Measurements from ENCODE around the gene ANKS1A. TPM values are rescaled to one million over a fixed set of nuclear protein-coding genes. Genes with fewer than 3 reads are reported as not detected.

Gene ANKS1A
- total and polyA plus RNA-seq, 12 donors: 7.1 to 36.3 (median 29.9) TPM

DNA sequence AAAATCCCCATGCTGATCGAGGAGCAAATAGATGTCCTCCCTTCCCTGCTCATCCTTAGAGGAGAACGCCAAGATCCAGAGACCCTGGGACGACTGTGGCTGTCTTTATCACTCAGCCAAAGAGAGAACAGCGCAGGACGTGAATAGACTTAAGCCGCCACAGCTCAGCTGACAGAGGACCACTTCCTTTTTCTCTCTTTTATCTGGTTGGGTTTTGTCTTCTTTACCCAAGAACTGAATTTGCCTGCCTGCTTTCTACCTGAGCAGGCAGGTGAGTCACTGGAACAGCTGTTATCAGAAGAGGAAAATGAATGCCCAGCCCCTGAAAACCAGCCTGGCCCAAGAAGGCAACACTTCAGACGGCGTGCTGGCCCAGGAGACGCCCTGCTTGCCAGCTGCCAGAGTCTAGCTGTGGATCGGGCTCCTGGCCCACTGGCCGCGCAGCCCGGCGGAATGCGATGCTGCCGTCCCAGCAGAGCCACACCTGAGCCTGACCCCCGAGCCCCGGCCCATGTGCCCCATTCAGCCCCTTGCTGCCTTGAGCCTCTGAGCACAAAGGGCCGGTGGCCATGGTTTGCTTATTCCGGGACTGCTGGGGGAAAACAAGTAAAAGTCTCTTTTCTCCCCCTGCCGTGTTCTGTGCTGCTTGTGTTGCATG is 169.9 kb downstream of the ANKS1A start:
- Histone ChIP-seq H3K4me1 (peaks cover 22 to 77% (median 55%) of the 10 kb centered on the region in 9 donors), H3K4me3 (no peak overlapping the region), H3K27me3 (no peaks in the 10 kb centered on the region), H3K9me3 (no peaks in the 10 kb centered on the region), H3K36me3 (peaks cover 0 to 90% (median 42%) of the 10 kb centered on the region in 9 donors), H3K27ac (peak overlapping the region in 7 of 10 donors; percentile 18 to 85 (median 75))
- 85 to 93% methylated on average over 21 of the region's 21 CpGs for WGBS, 2 donors
- DNase-seq: no peak
- ATAC-seq: no peak
- intact Hi-C loops (cut with DNase I): loop anchor here in 4 of 10 donors (5.0 kb wide), 3 partner anchors 37 to 72 kb away; no protein-coding TSS in a partner anchor
- TF ChIP-seq, protein P1, sequence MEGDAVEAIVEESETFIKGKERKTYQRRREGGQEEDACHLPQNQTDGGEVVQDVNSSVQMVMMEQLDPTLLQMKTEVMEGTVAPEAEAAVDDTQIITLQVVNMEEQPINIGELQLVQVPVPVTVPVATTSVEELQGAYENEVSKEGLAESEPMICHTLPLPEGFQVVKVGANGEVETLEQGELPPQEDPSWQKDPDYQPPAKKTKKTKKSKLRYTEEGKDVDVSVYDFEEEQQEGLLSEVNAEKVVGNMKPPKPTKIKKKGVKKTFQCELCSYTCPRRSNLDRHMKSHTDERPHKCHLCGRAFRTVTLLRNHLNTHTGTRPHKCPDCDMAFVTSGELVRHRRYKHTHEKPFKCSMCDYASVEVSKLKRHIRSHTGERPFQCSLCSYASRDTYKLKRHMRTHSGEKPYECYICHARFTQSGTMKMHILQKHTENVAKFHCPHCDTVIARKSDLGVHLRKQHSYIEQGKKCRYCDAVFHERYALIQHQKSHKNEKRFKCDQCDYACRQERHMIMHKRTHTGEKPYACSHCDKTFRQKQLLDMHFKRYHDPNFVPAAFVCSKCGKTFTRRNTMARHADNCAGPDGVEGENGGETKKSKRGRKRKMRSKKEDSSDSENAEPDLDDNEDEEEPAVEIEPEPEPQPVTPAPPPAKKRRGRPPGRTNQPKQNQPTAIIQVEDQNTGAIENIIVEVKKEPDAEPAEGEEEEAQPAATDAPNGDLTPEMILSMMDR (IDR thresholded peaks at IDR 0.05): no peak

- ATAC-seq: no peak
- Histone ChIP-seq H3K27me3 (no peaks in the 10 kb centered on the region), H3K36me3 (peaks cover 0 to 90% (median 34%) of the 10 kb centered on the region in 9 donors), H3K4me1 (peaks cover 30 to 79% (median 59%) of the 10 kb centered on the region in 9 donors), H3K4me3 (no peak overlapping the region), H3K9me3 (no peaks in the 10 kb centered on the region), H3K27ac (peak overlapping the region in 4 of 10 donors; percentile 5 to 59 (median 42))
- TF ChIP-seq, protein P1 (IDR thresholded peaks at IDR 0.05): no peak
- 90 to 95% methylated on average over 21 of the region's 21 CpGs for WGBS, 2 donors
- DNase-seq: no peak
- intact Hi-C loops (cut with DNase I): loop anchor here in 5 of 10 donors (5.0 to 10.0 kb wide), 5 partner anchors 37 to 75 kb away; no protein-coding TSS in a partner anchor
Measured at GRCh38 chr6:35059596-35060345, 170.7 kb downstream of the ANKS1A start.

DNA sequence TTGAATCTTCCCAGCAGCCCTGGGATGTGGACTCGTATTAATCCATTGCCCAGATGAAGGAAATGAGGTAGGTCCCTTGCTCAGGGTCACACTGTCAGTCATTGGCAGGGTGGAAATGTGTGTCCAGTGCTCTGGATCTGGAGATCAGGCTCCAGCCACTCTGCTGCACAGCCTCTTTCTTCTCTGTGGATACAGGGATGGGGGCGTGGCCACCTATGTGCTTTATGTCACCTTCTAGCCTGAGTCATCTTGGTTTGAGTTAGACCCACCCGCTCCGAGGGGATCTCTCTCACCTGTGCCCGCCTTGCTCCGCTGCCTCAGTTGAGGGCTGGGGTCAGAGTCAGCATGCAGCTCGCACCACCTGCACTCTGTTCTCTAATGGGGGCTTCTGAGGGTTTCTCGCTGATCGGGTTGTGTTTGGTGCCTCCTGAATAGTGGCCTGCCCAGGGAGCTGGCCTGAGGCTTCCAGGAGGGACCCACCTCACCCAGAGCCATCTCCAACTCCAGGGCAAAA is 172.1 kb downstream of the ANKS1A start:
- no peaks in the 10 kb centered on the region for H3K27me3 ChIP-seq
- H3K36me3 ChIP-seq: peaks cover 0 to 92% (median 36%) of the 10 kb centered on the region in 9 donors
- H3K4me1 ChIP-seq: peaks cover 32 to 82% (median 67%) of the 10 kb centered on the region in 9 donors
- TF ChIP-seq, protein P1 (IDR thresholded peaks at IDR 0.05): no peak
- WGBS, 2 donors: 90 to 92% methylated on average over 9 of the region's 9 CpGs
- ATAC-seq (peak in 1 of 8 donors; percentile 36), DNase-seq (no peak)
- intact Hi-C loops (cut with DNase I): loop anchor here in 2 of 10 donors (10.0 kb wide), 2 partner anchors 66 to 74 kb away; no protein-coding TSS in a partner anchor
- H3K9me3 ChIP-seq: no peaks in the 10 kb centered on the region
- peak overlapping the region in 3 of 10 donors; percentile 0 to 59 (median 10) for H3K27ac ChIP-seq
- H3K4me3 ChIP-seq: no peak overlapping the region
